Naive thymus-derived CD4-positive, alpha-beta T cell (primary cell): Measurements from ENCODE around the gene FUT2. TPM values are rescaled to one million over a fixed set of nuclear protein-coding genes. Genes with fewer than 3 reads are reported as not detected.

ENCODE experiments used
- ATAC-seq: fragments of 150-1000 bp; cut with Tn5 transposase; 2 replicates; pipeline ENCODE4 v1.10.0; 2021; ENCODE audit warnings: mild to moderate bottlenecking, moderate library complexity
- CTCF ChIA-PET: fragments of 350-600 bp; sonication (Branson Sonifier 250); formaldehyde crosslinking; loops from one replicate; lab custom pipeline; 2021; ENCODE audit warnings: antibody characterized with exemption; lab: Charles Lee
- POLR2A ChIA-PET: fragments of 350-600 bp; sonication (Branson Sonifier 250); formaldehyde crosslinking; loops from one replicate; lab custom pipeline; 2021; ENCODE audit warnings: antibody characterized with exemption, inconsistent platforms; lab: Charles Lee
- DNase-seq, 9 donors: peaks; one replicate each; pipeline versions ENCODE4 v3.0.0 to v3.0.0-alpha.2; 2020 to 2022; ENCODE audit warnings: mixed read lengths in 1 of 9
- H3K27ac ChIP-seq: one replicate; pipeline ENCODE4 v1.7.0; 2013; ENCODE audit warnings: mild to moderate bottlenecking, low read depth, low read length, moderate library complexity
- H3K27me3 ChIP-seq, 2 donors: one replicate each; pipeline ENCODE4 v1.7.0; 2013; ENCODE audit warnings: low read length in 2 of 2, mild to moderate bottlenecking in 2 of 2, moderate library complexity in 2 of 2; ENCODE audit not compliant: control insufficient read depth in 2 of 2, insufficient read depth in 2 of 2
- H3K36me3 ChIP-seq, 3 experiments: 1 replicate in 2 of 3; 2 replicates in 1 of 3; pipeline ENCODE4 v1.7.0; 2013; ENCODE audit warnings: low read length in 3 of 3, mild to moderate bottlenecking in 3 of 3, moderate library complexity in 1 of 3; ENCODE audit not compliant: insufficient read depth in 3 of 3, control insufficient read depth in 2 of 3
- H3K4me1 ChIP-seq, 2 donors: one replicate each; pipeline ENCODE4 v1.7.0; 2013; ENCODE audit warnings: low read length in 2 of 2, mild to moderate bottlenecking in 2 of 2, moderate library complexity in 1 of 2; ENCODE audit not compliant: control insufficient read depth in 2 of 2, insufficient read depth in 2 of 2
- H3K4me3 ChIP-seq: 2 replicates; pipeline ENCODE4 v1.7.0; 2013; ENCODE audit warnings: mild to moderate bottlenecking, low read length
- H3K9me3 ChIP-seq, 3 experiments: 1 replicate in 2 of 3; 2 replicates in 1 of 3; pipeline ENCODE4 v1.7.0; 2013; ENCODE audit warnings: low read length in 3 of 3; ENCODE audit not compliant: control insufficient read depth in 2 of 3
- H3K27ac Mint-ChIP-seq, 9 donors: one replicate each; pipeline ENCODE4 v1.8.0; 2020 to 2022; ENCODE audit warnings: mixed read lengths in 9 of 9, mild to moderate bottlenecking in 8 of 9, moderate library complexity in 5 of 9, inconsistent platforms in 2 of 9
- H3K27me3 Mint-ChIP-seq, 5 donors: one replicate each; pipeline ENCODE4 v1.8.0; 2021 to 2022; ENCODE audit warnings: mixed read lengths in 5 of 5, mild to moderate bottlenecking in 1 of 5
- H3K36me3 Mint-ChIP-seq, 5 donors: one replicate each; pipeline ENCODE4 v1.8.0; 2020 to 2022; ENCODE audit warnings: mixed read lengths in 5 of 5, mild to moderate bottlenecking in 3 of 5, inconsistent platforms in 1 of 5
- H3K4me1 Mint-ChIP-seq, 7 donors: one replicate each; pipeline ENCODE4 v1.8.0; 2020 to 2022; ENCODE audit warnings: mixed read lengths in 7 of 7, mild to moderate bottlenecking in 3 of 7, inconsistent platforms in 1 of 7
- H3K4me3 Mint-ChIP-seq, 10 donors: one replicate each; pipeline ENCODE4 v1.8.0; 2020 to 2022; ENCODE audit warnings: mild to moderate bottlenecking in 10 of 10, mixed read lengths in 10 of 10, moderate library complexity in 6 of 10, inconsistent platforms in 2 of 10
- H3K9me3 Mint-ChIP-seq, 11 donors: one replicate each; pipeline ENCODE4 v1.8.0; 2020 to 2022; ENCODE audit warnings: mixed read lengths in 11 of 11, mild to moderate bottlenecking in 4 of 11, inconsistent platforms in 1 of 11, moderate library complexity in 1 of 11
- intact Hi-C, 2 donors: fragments of 100-400 bp; cut with micrococcal nuclease; formaldehyde crosslinking; loops; one replicate each; pipeline ENCODE4 v1.15.1; 2023
- polyA plus RNA-seq, 2 donors: library from polyadenylated mRNA; unstranded; fragments of 300-500 nt; fragmentation: Illumina TruSeq; gene quantifications; one replicate each; pipeline ENCODE4 v1.2.3, GENCODE V29; 2021
- total RNA-seq, 6 experiments: library from RNA in 5 of 6; stranded (reverse) in 5 of 6; gene quantifications; 1 replicate in 5 of 6; 2 replicates in 1 of 6; pipeline ENCODE4 v1.2.3 and lab custom pipeline; 2021 to 2026

Gene FUT2
- total RNA-seq = not detected
- polyA plus RNA-seq = under 1 TPM; 0.09 to 0.78 TPM
- not detected for total RNA-seq (lab: John Stamatoyannopoulos, UW)

DNA sequence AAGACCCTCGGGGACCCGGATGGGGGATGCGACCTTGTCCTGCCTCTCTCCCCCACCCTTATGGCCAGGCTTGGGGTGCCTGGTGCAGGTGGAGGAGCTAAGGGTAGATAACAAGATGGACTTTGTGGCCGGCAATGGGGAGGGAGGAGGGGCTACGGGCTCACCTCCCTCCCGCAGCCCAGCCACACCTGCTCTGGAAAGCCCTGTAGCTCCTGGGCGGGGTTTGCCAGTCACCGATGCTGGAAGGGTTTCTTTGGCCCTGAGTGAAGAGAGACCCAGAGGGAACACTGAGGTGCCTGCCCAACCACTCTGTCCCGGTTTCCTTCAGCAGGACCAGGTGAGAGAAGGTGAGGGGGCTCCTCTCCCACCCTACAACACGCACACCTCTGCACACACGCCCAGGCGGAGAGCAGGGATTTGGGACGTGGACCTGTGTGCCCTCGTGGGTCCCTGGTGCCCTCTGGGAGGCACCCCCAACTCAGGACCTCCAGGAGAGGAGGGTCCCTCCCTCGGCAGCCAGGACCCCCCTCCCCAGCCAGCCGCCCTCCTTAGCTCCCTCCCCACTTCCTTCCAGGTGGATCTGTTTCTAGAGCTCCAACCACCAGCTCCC is at the start of gene FUT2:
FUT2 (plus strand) TSS at position 229 of the 610 bp plus-strand sequence. CDS start 6,986 bp downstream, outside the sequence.
- Mint-ChIP-seq H3K27me3 (peaks cover 0 to 21% (median 10%) of the 10 kb centered on the region in 5 donors), H3K9me3 (no peaks in the 10 kb centered on the region), H3K27ac (peak within 1 kb of the TSS in 4 of 9 donors; percentile 18 to 72 (median 42)), H3K4me1 (peaks cover 6 to 18% (median 8%) of the 10 kb centered on the region in 7 donors), H3K36me3 (peaks cover 0 to 7% (median 5%) of the 10 kb centered on the region in 5 donors), H3K4me3 (peak within 1 kb of the TSS in 9 of 10 donors; percentile 23 to 86 (median 69))
- Histone ChIP-seq H3K27ac (no peak within 1 kb of the TSS), H3K27me3 (no peaks in the 10 kb centered on the region), H3K36me3 (no peaks in the 10 kb centered on the region), H3K4me3 (peak within 1 kb of the TSS; percentile 20), H3K4me1 (peaks cover 0 to 6% of the 10 kb centered on the region in 2 donors), H3K9me3 (no peaks in the 10 kb centered on the region)
- intact Hi-C loops = loop anchor here in 1 of 2 donors (1.0 to 5.0 kb wide), 2 partner anchors 21 to 41 kb away; no protein-coding TSS in a partner anchor
- ChIA-PET CTCF (interaction anchor here (1.2 to 1.4 kb wide), 2 partner anchors 23 to 77 kb away, joined by 3 to 4 read pairs; partner anchors contain the start of genes NTN5, RPL18 and SPHK2), POLR2A (interaction anchor here (0.5 to 1.4 kb wide), 3 partner anchors 35 to 895 kb away, joined by 3 to 4 read pairs (median 3); no protein-coding TSS in a partner anchor)
- no peak for ATAC-seq
- DNase-seq = no peak

GRCh38 chr19:48646001-48646721 is 49.6 kb upstream of the FUT2 start, which contains the start of gene CA11:
Gene CA11 (minus strand): TSS chr19:48646187. CDS start chr19:48645632, 555 bp downstream.
- peak within 1 kb of the TSS; percentile 86 to 99 (median 94) for H3K4me3 Mint-ChIP-seq
- H3K4me3 ChIP-seq = peak within 1 kb of the TSS; percentile 94
- H3K4me1 ChIP-seq = peaks cover 21% of the 10 kb centered on the region in 2 donors
- CTCF ChIA-PET = interaction anchor here (0.6 to 2.2 kb wide), 15 partner anchors 8 to 218 kb away, joined by 3 to 43 read pairs (median 5); partner anchors contain the start of genes DBP, RPL18 and SPHK2
- no peaks in the 10 kb centered on the region for H3K36me3 ChIP-seq
- DNase-seq = peak; percentile 89 to 97 (median 93)
- peak; percentile 94 for ATAC-seq
- POLR2A ChIA-PET = interaction anchor here (0.5 to 3.0 kb wide), 19 partner anchors 9 to 1379 kb away, joined by 3 to 36 read pairs (median 4); partner anchors contain the start of genes DBP, GYS1, RASIP1 and RPL18
- H3K27ac ChIP-seq = peak within 1 kb of the TSS; percentile 79
- peak within 1 kb of the TSS; percentile 87 to 98 (median 94) for H3K27ac Mint-ChIP-seq
- H3K9me3 Mint-ChIP-seq = no peaks in the 10 kb centered on the region
- intact Hi-C loops = loop anchor here (1.0 to 5.0 kb wide), 19 partner anchors 8 to 441 kb away; partner anchors contain the start of genes FTL (in 2 of the 2), RPL18 (in 1 of the 2), SNRNP70 (in 1 of the 2) and SPHK2 (in 1 of the 2)
- no peaks in the 10 kb centered on the region for H3K9me3 ChIP-seq
- peaks cover 0 to 8% (median 0%) of the 10 kb centered on the region in 5 donors for H3K27me3 Mint-ChIP-seq
- no peaks in the 10 kb centered on the region for H3K27me3 ChIP-seq
- H3K4me1 Mint-ChIP-seq = peaks cover 25 to 60% (median 44%) of the 10 kb centered on the region in 7 donors
- H3K36me3 Mint-ChIP-seq = no peaks in the 10 kb centered on the region

DNA sequence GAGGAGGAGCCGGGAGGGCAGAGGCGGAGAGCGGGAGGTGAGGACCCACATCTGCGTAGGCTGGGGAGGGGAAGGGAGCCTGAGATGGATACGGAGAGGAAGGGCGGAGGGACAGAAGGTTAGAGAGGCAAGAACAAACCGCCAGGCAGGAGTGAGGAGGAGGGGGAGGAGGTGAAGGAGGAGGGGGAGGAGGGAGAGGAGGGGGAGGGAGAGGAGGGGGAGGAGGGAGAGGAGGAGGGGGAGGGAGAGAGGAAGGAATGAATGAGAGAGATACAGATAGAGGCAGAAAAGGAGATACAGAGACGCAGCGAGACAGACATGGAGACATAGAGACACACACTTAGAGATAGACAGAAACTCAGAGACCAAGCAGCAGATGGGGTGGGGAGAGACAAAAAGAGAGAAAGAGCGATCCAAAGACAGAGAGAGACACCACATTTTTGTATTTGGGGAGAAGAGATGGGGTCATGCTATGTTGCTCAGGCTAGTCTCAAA is 49.0 kb upstream of the FUT2 start:
- DNase-seq (no peak), ATAC-seq (no peak)
- CTCF ChIA-PET = interaction anchor here (0.6 to 2.2 kb wide), 8 partner anchors 9 to 218 kb away, joined by 3 to 43 read pairs (median 6); no protein-coding TSS in a partner anchor
- Mint-ChIP-seq H3K36me3 (no peaks in the 10 kb centered on the region), H3K27me3 (peaks cover 0 to 5% (median 0%) of the 10 kb centered on the region in 5 donors), H3K9me3 (no peaks in the 10 kb centered on the region), H3K4me3 (peak overlapping the region; percentile 30 to 99 (median 68)), H3K27ac (peak overlapping the region; percentile 80 to 97 (median 94)), H3K4me1 (peaks cover 25 to 58% (median 43%) of the 10 kb centered on the region in 7 donors)
- POLR2A ChIA-PET = interaction anchor here (0.5 to 3.0 kb wide), 10 partner anchors 10 to 317 kb away, joined by 3 to 36 read pairs (median 8); partner anchors contain the start of genes DBP, RASIP1, RPL18 and SPHK2
- Histone ChIP-seq H3K27me3 (no peaks in the 10 kb centered on the region), H3K36me3 (no peaks in the 10 kb centered on the region), H3K27ac (peak overlapping the region; percentile 79), H3K4me3 (peak overlapping the region; percentile 94), H3K4me1 (peaks cover 21% of the 10 kb centered on the region in 2 donors), H3K9me3 (no peaks in the 10 kb centered on the region)
- intact Hi-C loops = loop anchor here (1.0 to 5.0 kb wide), 19 partner anchors 8 to 441 kb away; partner anchors contain the start of genes FTL (in 2 of the 2), RPL18 (in 1 of the 2), SNRNP70 (in 1 of the 2) and SPHK2 (in 1 of the 2)

DNA sequence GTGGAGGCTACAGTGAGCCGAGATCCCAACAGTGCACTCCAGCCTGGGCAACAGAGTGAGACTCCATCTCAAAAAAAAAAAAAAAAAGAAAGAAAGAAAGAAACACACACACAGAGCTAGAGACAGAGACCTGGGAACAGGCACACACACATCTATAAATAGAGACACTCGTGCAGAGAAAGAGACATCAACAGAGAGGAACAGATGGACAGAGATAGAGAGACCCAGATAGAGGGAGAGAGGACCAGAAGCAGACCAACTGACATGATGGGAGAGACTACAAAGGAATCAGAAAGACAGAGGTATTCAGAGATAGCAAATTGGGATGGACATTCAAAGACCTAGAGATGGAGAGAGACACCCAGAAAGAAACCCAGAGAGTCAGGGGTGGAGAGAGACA is 47.6 kb upstream of the FUT2 start:
- H3K27me3 Mint-ChIP-seq = peaks cover 0 to 3% (median 0%) of the 10 kb centered on the region in 5 donors
- peak overlapping the region; percentile 18 for H3K27ac ChIP-seq
- H3K9me3 Mint-ChIP-seq = no peaks in the 10 kb centered on the region
- ChIA-PET CTCF (interaction anchor here (0.6 to 0.9 kb wide), 2 partner anchors 13 to 322 kb away, joined by 3 read pairs; no protein-coding TSS in a partner anchor), POLR2A (interaction anchor here (1.2 kb wide), 2 partner anchors 48 to 76 kb away, joined by 3 to 4 read pairs; partner anchors contain the start of gene FUT2)
- peaks cover 29 to 58% (median 43%) of the 10 kb centered on the region in 7 donors for H3K4me1 Mint-ChIP-seq
- intact Hi-C loops = loop anchor here (5.0 kb wide), 2 partner anchors 319 to 439 kb away; partner anchors contain the start of genes FTL (in 1 of the 2) and SNRNP70 (in 1 of the 2)
- H3K4me3 ChIP-seq = no peak overlapping the region
- no peak for ATAC-seq
- no peaks in the 10 kb centered on the region for H3K36me3 ChIP-seq
- H3K27me3 ChIP-seq = no peaks in the 10 kb centered on the region
- peak overlapping the region in 8 of 10 donors; percentile 1 to 68 (median 58) for H3K4me3 Mint-ChIP-seq
- peak overlapping the region; percentile 77 to 97 (median 93) for H3K27ac Mint-ChIP-seq
- H3K4me1 ChIP-seq = peaks cover 21% of the 10 kb centered on the region in 2 donors
- H3K9me3 ChIP-seq = no peaks in the 10 kb centered on the region
- no peaks in the 10 kb centered on the region for H3K36me3 Mint-ChIP-seq
- no peak for DNase-seq

GRCh38 chr19:48650974-48651682 is 44.6 kb upstream of the FUT2 start:
- H3K36me3 Mint-ChIP-seq = no peaks in the 10 kb centered on the region
- H3K4me1 ChIP-seq = peaks cover 6 to 15% of the 10 kb centered on the region in 2 donors
- H3K27me3 Mint-ChIP-seq = peaks cover 0 to 3% (median 0%) of the 10 kb centered on the region in 5 donors
- H3K4me3 ChIP-seq = no peak overlapping the region
- ChIA-PET POLR2A (interaction anchor here (0.6 to 1.2 kb wide), 2 partner anchors 74 to 228 kb away, joined by 4 to 7 read pairs; no protein-coding TSS in a partner anchor), CTCF (interaction anchor here (0.6 to 2.0 kb wide), 5 partner anchors 10 to 369 kb away, joined by 3 to 6 read pairs (median 3); no protein-coding TSS in a partner anchor)
- H3K9me3 Mint-ChIP-seq = no peaks in the 10 kb centered on the region
- no peaks in the 10 kb centered on the region for H3K27me3 ChIP-seq
- no peak for ATAC-seq
- H3K27ac ChIP-seq = no peak overlapping the region
- H3K9me3 ChIP-seq = no peaks in the 10 kb centered on the region
- peak overlapping the region in 7 of 9 donors; percentile 27 to 89 (median 64) for H3K27ac Mint-ChIP-seq
- H3K4me1 Mint-ChIP-seq = peaks cover 16 to 49% (median 31%) of the 10 kb centered on the region in 7 donors
- intact Hi-C loops = no loop called here
- H3K4me3 Mint-ChIP-seq = peak overlapping the region in 1 of 10 donors; percentile 17
- DNase-seq = no peak
- no peaks in the 10 kb centered on the region for H3K36me3 ChIP-seq
